ENCODE data around the gene INTS11. TPM values are rescaled to one million over a fixed set of nuclear protein-coding genes. Genes with fewer than 3 reads are reported as not detected.

The INTS11 gene
- total and polyA plus RNA-seq, 9 of the 15 experiments (the other 6 are each of a cell fraction or from before 2014, with no cell fraction given) = 3.6 to 183 (median 110) TPM

DNA sequence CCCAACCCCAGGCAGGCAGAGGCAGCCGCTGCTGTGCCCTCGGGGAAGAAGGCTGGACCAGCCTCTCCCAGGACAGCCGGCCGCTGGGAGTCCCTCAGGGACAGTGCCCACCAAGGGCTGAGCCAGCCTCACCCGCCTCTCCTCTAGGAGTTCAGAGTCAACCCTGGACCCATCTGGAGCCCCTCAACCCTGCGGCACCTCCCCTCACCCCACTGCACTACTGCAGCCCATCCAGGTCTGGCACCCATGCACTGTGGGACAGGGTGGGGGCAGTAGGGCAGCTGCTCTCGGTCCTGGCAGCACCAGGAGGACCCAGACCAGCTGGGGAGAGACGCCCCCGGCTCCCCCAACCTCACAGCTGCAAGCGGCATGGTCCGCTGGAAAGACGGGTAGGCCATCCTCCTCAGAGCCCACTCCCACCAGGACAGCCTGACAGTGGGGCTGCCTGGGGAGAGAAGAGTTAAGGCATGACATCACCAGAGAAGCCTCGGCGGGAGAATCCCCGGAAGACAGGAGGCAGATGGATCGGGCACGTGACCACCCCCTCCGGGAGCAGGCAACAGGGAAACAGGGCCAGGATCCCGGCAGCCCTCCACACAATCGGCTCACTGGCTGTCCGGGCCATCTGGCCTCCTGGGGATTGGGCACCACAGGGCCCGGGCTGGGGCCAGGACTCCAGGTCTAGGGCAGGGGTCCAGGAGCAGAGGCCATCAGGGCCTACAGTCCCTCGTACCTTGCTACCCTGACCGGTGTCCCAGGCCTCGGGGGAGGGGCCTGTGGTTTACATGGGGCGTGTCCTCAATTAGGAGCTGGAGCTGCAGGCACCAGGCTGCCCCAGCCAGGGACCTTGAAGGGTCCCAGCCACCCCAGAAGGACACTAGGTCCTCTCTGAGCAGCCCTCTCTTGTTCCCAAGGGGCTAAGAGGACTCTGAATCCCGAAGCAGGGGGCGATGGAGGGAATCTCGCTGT is 19.8 kb downstream of the INTS11 start (continued):
- TF ChIP-seq BRCA1 (IDR thresholded peaks at IDR 0.05) (no peak), BRCA1 (CRISPR knock-in tag; IDR thresholded peaks at IDR 0.05) (no peak), ZFX (CRISPR knock-in tag; IDR thresholded peaks at IDR 0.05) (peak; percentile 74), POLR2G (IDR thresholded peaks at IDR 0.05; ENCODE audit: low read depth, low read length) (peak; percentile 50), POLR2AphosphoS5 (IDR thresholded peaks at IDR 0.05; ENCODE audit: control insufficient read depth, insufficient read depth, low read depth, low read length) (no peak), RB1 (IDR thresholded peaks at IDR 0.05; ENCODE audit: low read depth) (0 out of 2 replicates have a peak, but pooled peaks have one; percentile 26), SNRNP70 (optimal IDR thresholded peaks at IDR 0.05; ENCODE audit: low read depth, low read length) (no peak), SMARCA5 (IDR thresholded peaks at IDR 0.05) (no peak), NR4A1 (CRISPR knock-in tag; IDR thresholded peaks at IDR 0.05) (no peak), NR4A1 (tag; IDR thresholded peaks at IDR 0.05) (no peak), SAFB (IDR thresholded peaks at IDR 0.05; ENCODE audit: borderline replicate concordance, low read depth, low read length) (no peak), ATF7 (IDR thresholded peaks at IDR 0.05) (peak; percentile 95), GABPA (tag; conservative IDR thresholded peaks at IDR 0.05; ENCODE audit: low read depth) (peak; percentile 40; the same call in 1 of the 2 replicates), ZNF217 (CRISPR knock-in tag; IDR thresholded peaks at IDR 0.05) (no peak), CREB1 (IDR thresholded peaks at IDR 0.05) (no peak), CREB1 (CRISPR knock-in tag; IDR thresholded peaks at IDR 0.05) (0 out of 2 replicates have a peak, but pooled peaks have one; percentile 44), JUN (IDR thresholded peaks at IDR 0.05; ENCODE audit: borderline replicate concordance, low read depth, low read length) (peak; percentile 66; the same call in 1 of the 2 replicates), JUN (CRISPR knock-in tag; IDR thresholded peaks at IDR 0.05; ENCODE audit: borderline replicate concordance) (no peak), ZNF584 (CRISPR knock-in tag; IDR thresholded peaks at IDR 0.05; ENCODE audit: low read depth) (peak; percentile 35; the same call in 1 of the 2 replicates), BHLHE40 (IDR thresholded peaks at IDR 0.05; ENCODE audit: low read length) (peak; percentile 95), ELF1 (tag; IDR thresholded peaks at IDR 0.05) (peak; percentile 72; the same call in 1 of the 2 replicates), USF2 (CRISPR knock-in tag; IDR thresholded peaks at IDR 0.05) (peak; percentile 93), ZNF384 (IDR thresholded peaks at IDR 0.05; ENCODE audit: low read depth, low read length) (no peak), DMBX1 (CRISPR knock-in tag; IDR thresholded peaks at IDR 0.05; ENCODE audit: borderline replicate concordance) (peak; percentile 58; the same call in 1 of the 2 replicates), CBX1 (IDR thresholded peaks at IDR 0.05; ENCODE audit: low read depth) (no peak)
- TF ChIP-seq, protein P1, sequence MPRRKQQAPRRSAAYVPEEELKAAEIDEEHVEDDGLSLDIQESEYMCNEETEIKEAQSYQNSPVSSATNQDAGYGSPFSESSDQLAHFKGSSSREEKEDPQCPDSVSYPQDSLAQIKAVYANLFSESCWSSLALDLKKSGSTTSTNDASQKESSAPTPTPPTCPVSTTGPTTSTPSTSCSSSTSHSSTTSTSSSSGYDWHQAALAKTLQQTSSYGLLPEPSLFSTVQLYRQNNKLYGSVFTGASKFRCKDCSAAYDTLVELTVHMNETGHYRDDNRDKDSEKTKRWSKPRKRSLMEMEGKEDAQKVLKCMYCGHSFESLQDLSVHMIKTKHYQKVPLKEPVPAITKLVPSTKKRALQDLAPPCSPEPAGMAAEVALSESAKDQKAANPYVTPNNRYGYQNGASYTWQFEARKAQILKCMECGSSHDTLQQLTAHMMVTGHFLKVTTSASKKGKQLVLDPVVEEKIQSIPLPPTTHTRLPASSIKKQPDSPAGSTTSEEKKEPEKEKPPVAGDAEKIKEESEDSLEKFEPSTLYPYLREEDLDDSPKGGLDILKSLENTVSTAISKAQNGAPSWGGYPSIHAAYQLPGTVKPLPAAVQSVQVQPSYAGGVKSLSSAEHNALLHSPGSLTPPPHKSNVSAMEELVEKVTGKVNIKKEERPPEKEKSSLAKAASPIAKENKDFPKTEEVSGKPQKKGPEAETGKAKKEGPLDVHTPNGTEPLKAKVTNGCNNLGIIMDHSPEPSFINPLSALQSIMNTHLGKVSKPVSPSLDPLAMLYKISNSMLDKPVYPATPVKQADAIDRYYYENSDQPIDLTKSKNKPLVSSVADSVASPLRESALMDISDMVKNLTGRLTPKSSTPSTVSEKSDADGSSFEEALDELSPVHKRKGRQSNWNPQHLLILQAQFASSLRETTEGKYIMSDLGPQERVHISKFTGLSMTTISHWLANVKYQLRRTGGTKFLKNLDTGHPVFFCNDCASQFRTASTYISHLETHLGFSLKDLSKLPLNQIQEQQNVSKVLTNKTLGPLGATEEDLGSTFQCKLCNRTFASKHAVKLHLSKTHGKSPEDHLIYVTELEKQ (CRISPR knock-in tag; IDR thresholded peaks at IDR 0.05) = no peak

Measured in K562 (cell line).